Neural progenitor cell (in vitro differentiated cells): ENCODE measurements around the gene WAC. TPM values are rescaled to one million over a fixed set of nuclear protein-coding genes. Genes with fewer than 3 reads are reported as not detected.

Source experiments
- DNase-seq: peaks from one replicate; pipeline ENCODE4 v3.0.0-alpha.2; 2016; ENCODE audit warnings: low spot score
- H2AFZ ChIP-seq: fragments of 200-600 bp; sonication (generic); replicated peaks from 2 replicates; pipeline ENCODE4 v1.6.1; 2016; ENCODE audit warnings: antibody characterized with exemption
- H3F3A ChIP-seq: fragments of 200-600 bp; sonication (generic); 2 replicates; pipeline ENCODE4 v1.6.1; 2016; ENCODE audit warnings: antibody characterized with exemption, low read depth
- H3K27ac ChIP-seq: fragments of 200-600 bp; sonication (generic); 2 replicates; pipeline ENCODE4 v1.5.1; 2016; ENCODE audit warnings: mild to moderate bottlenecking
- H3K27me3 ChIP-seq: fragments of 200-600 bp; sonication (generic); 2 replicates; pipeline ENCODE4 v1.6.1; 2016; ENCODE audit warnings: mild to moderate bottlenecking, moderate library complexity
- H3K36me3 ChIP-seq: fragments of 200-600 bp; sonication (generic); 2 replicates; pipeline ENCODE4 v1.5.1; 2016
- H3K4me1 ChIP-seq: fragments of 200-600 bp; sonication (generic); 2 replicates; pipeline ENCODE4 v1.6.1; 2016; ENCODE audit warnings: mixed run types
- H3K4me2 ChIP-seq: fragments of 200-600 bp; sonication (generic); 2 replicates; pipeline ENCODE4 v1.6.1; 2016
- H3K4me3 ChIP-seq: fragments of 200-600 bp; sonication (generic); 2 replicates; pipeline ENCODE4 v1.5.1; 2016
- H3K79me2 ChIP-seq: fragments of 200-600 bp; sonication (generic); 2 replicates; pipeline ENCODE4 v1.6.1; 2016; ENCODE audit warnings: low read depth
- H3K9ac ChIP-seq: fragments of 200-600 bp; sonication (generic); 2 replicates; pipeline ENCODE4 v1.6.1; 2016
- H3K9me3 ChIP-seq: fragments of 200-600 bp; sonication (generic); 2 replicates; pipeline ENCODE4 v1.5.1; 2016; ENCODE audit warnings: low read depth
- H4K20me1 ChIP-seq: fragments of 200-600 bp; sonication (generic); 2 replicates; pipeline ENCODE4 v1.6.1; 2016; ENCODE audit warnings: low read depth
- H3K27ac Mint-ChIP-seq: 3 replicates; pipeline ENCODE4 v1.8.0; 2021; ENCODE audit warnings: mixed read lengths
- H3K27me3 Mint-ChIP-seq: 2 replicates; pipeline ENCODE4 v1.8.0; 2022; ENCODE audit warnings: low read depth, mild to moderate bottlenecking, inconsistent platforms, moderate library complexity, mixed read lengths; ENCODE audit not compliant: insufficient read depth
- H3K36me3 Mint-ChIP-seq: 3 replicates; pipeline ENCODE4 v1.8.0; 2021; ENCODE audit warnings: mixed read lengths
- H3K4me1 Mint-ChIP-seq: 3 replicates; pipeline ENCODE4 v1.8.0; 2021; ENCODE audit warnings: mixed read lengths
- H3K4me3 Mint-ChIP-seq: 3 replicates; pipeline ENCODE4 v1.8.0; 2021; ENCODE audit warnings: mild to moderate bottlenecking, moderate library complexity, mixed read lengths
- H3K9me3 Mint-ChIP-seq: 3 replicates; pipeline ENCODE4 v1.8.0; 2020; ENCODE audit warnings: mixed read lengths
- CTCF ChIP-seq: fragments of 200-600 bp; sonication (generic); IDR thresholded peaks from 2 replicates; pipeline ENCODE4 v1.5.1; 2017; ENCODE audit warnings: antibody characterized with exemption, mild to moderate bottlenecking
- EZH2 ChIP-seq: fragments of 200-600 bp; sonication (generic); IDR thresholded peaks from 2 replicates; pipeline ENCODE4 v1.6.1; 2017; ENCODE audit warnings: antibody characterized with exemption, mild to moderate bottlenecking, moderate library complexity
- EZH2phosphoT487 ChIP-seq: fragments of 200-600 bp; sonication (generic); IDR thresholded peaks from 2 replicates; pipeline ENCODE4 v1.6.1; 2017; ENCODE audit warnings: antibody characterized with exemption
- total RNA-seq: library from RNA; depleted of rRNA; stranded (reverse); fragments of >200 nt; gene quantifications from 2 replicates; pipeline ENCODE4 v1.2.3, GENCODE V29; 2015; ENCODE audit warnings: low replicate concordance

Gene WAC
- total RNA-seq, 1 donor from 2014 or later = 174 TPM

GRCh38 chr10:28492116-28492920, 40.6 kb upstream of the WAC start:
- Histone ChIP-seq H3K4me1 (no peaks in the 10 kb centered on the region), H3K4me3 (no peak overlapping the region), H2AFZ (no peak overlapping the region), H4K20me1 (no peaks in the 10 kb centered on the region), H3K4me2 (no peak overlapping the region), H3K79me2 (no peaks in the 10 kb centered on the region), H3K9me3 (no peaks in the 10 kb centered on the region), H3K27me3 (no peaks in the 10 kb centered on the region), H3K27ac (no peak overlapping the region), H3K9ac (no peak overlapping the region), H3K36me3 (no peaks in the 10 kb centered on the region), H3F3A (no peaks in the 10 kb centered on the region)
- H3K36me3 Mint-ChIP-seq = no peaks in the 10 kb centered on the region
- DNase-seq = no peak
- H3K27ac Mint-ChIP-seq = peak overlapping the region; percentile 48
- no peak overlapping the region for H3K4me3 Mint-ChIP-seq
- no peaks in the 10 kb centered on the region for H3K4me1 Mint-ChIP-seq
- H3K9me3 Mint-ChIP-seq = peaks cover 3% of the 10 kb centered on the region
- TF ChIP-seq CTCF = no peak
- no peak for TF ChIP-seq EZH2phosphoT487
- TF ChIP-seq EZH2 = no peak
- no peaks in the 10 kb centered on the region for H3K27me3 Mint-ChIP-seq

GRCh38 chr10:28494420-28494819, 38.5 kb upstream of the WAC start:
- H3K27ac Mint-ChIP-seq = no peak overlapping the region
- Histone ChIP-seq H3K27ac (no peak overlapping the region), H3K79me2 (no peaks in the 10 kb centered on the region), H4K20me1 (no peaks in the 10 kb centered on the region), H3K4me2 (no peak overlapping the region), H3K4me1 (no peaks in the 10 kb centered on the region), H3F3A (no peaks in the 10 kb centered on the region), H3K27me3 (no peaks in the 10 kb centered on the region), H2AFZ (no peak overlapping the region), H3K36me3 (no peaks in the 10 kb centered on the region), H3K9ac (no peak overlapping the region), H3K4me3 (no peak overlapping the region), H3K9me3 (no peaks in the 10 kb centered on the region)
- no peak overlapping the region for H3K4me3 Mint-ChIP-seq
- no peaks in the 10 kb centered on the region for H3K36me3 Mint-ChIP-seq
- no peaks in the 10 kb centered on the region for H3K27me3 Mint-ChIP-seq
- H3K4me1 Mint-ChIP-seq = no peaks in the 10 kb centered on the region
- H3K9me3 Mint-ChIP-seq = peaks cover 5% of the 10 kb centered on the region
- no peak for TF ChIP-seq EZH2phosphoT487
- TF ChIP-seq CTCF = no peak
- no peak for TF ChIP-seq EZH2
- DNase-seq = no peak

GRCh38 chr10:28495084-28495483, 37.8 kb upstream of the WAC start:
- H3K27me3 Mint-ChIP-seq = no peaks in the 10 kb centered on the region
- Histone ChIP-seq H3K27me3 (no peaks in the 10 kb centered on the region), H3K4me2 (no peak overlapping the region), H3K4me1 (no peaks in the 10 kb centered on the region), H3K27ac (no peak overlapping the region), H3K9ac (no peak overlapping the region), H3K4me3 (no peak overlapping the region), H3K36me3 (no peaks in the 10 kb centered on the region), H3K79me2 (no peaks in the 10 kb centered on the region), H3F3A (no peaks in the 10 kb centered on the region), H4K20me1 (no peaks in the 10 kb centered on the region), H3K9me3 (no peaks in the 10 kb centered on the region), H2AFZ (no peak overlapping the region)
- no peak overlapping the region for H3K4me3 Mint-ChIP-seq
- no peak overlapping the region for H3K27ac Mint-ChIP-seq
- H3K9me3 Mint-ChIP-seq = peaks cover 5% of the 10 kb centered on the region
- no peaks in the 10 kb centered on the region for H3K4me1 Mint-ChIP-seq
- TF ChIP-seq EZH2 (no peak), CTCF (no peak), EZH2phosphoT487 (no peak)
- DNase-seq = no peak
- no peaks in the 10 kb centered on the region for H3K36me3 Mint-ChIP-seq
